ENCODE measurements around the gene RPL18.
A peak's percentile ranks its signal among the peaks of the same experiment; 100 is the strongest.

- TF ChIP-seq CTCF (conservative IDR thresholded peaks at IDR 0.05) = peak; percentile 45; the same call in 1 of the 2 replicates
- TF ChIP-seq ZFX (IDR thresholded peaks at IDR 0.05) = no peak
Observed at GRCh38 chr19:48630296-48631063, 11.5 kb upstream of the RPL18 start.

Measured in C4-2B (cell line).